Lower leg skin (tissue), 3 donors: ENCODE data around the gene KRTAP10-3.

Experiments
- POLR2A ChIP-seq, 2 donors: fragments of 450-650 bp; IDR thresholded peaks; one replicate each; pipeline ENCODE4 v1.6.1; 2016 to 2017; ENCODE audit warnings: antibody characterized with exemption in 2 of 2, mild to moderate bottlenecking in 1 of 2, moderate library complexity in 1 of 2
- TF ChIP-seq, protein P1 (sequence below), 3 donors: fragments of 450-650 bp; IDR thresholded peaks; one replicate each; pipeline ENCODE4 v1.5.1; 2016; ENCODE audit warnings: antibody characterized with exemption in 3 of 3, mild to moderate bottlenecking in 3 of 3, moderate library complexity in 2 of 3

DNA sequence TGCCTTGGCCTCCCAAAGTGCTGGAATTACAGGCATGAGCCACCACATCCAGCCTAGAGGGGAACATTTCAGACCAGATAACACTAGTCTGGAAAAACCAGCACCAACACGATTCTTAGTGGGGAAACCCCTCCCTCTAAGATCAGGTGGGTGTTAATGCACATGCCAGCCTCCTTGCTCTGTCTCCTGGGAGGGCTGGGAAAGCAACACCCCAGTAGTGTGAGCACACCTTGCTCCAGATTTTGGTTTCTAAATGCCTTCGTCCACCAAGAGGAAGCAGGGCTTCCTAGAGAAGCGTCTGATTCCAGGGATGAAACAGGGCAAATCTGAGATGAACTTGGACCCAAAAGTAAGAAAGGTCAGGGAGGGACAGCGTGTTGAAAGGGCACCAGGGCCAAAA, 12.7 kb upstream of the KRTAP10-3 start:
- TF ChIP-seq, protein P1, sequence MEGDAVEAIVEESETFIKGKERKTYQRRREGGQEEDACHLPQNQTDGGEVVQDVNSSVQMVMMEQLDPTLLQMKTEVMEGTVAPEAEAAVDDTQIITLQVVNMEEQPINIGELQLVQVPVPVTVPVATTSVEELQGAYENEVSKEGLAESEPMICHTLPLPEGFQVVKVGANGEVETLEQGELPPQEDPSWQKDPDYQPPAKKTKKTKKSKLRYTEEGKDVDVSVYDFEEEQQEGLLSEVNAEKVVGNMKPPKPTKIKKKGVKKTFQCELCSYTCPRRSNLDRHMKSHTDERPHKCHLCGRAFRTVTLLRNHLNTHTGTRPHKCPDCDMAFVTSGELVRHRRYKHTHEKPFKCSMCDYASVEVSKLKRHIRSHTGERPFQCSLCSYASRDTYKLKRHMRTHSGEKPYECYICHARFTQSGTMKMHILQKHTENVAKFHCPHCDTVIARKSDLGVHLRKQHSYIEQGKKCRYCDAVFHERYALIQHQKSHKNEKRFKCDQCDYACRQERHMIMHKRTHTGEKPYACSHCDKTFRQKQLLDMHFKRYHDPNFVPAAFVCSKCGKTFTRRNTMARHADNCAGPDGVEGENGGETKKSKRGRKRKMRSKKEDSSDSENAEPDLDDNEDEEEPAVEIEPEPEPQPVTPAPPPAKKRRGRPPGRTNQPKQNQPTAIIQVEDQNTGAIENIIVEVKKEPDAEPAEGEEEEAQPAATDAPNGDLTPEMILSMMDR (IDR thresholded peaks at IDR 0.05), result no peak
- no peak for TF ChIP-seq POLR2A (IDR thresholded peaks at IDR 0.05)
